Activated CD4-positive, alpha-beta T cell treated with anti-CD3 and anti-CD28 coated beads, Interleukin-2, Interleukin-6, amounts not matched to agents 100 ng/mL and 50 ng/mL, durations not matched to agents 16 hours and 8 hours (primary cell): Measurements from ENCODE around the gene DDX56.
A peak's percentile ranks its signal among the peaks of the same experiment; 100 is the strongest.
"Not testable (repeated sequence)": the region's sequence is repeated elsewhere in the genome, so short reads cannot be mapped to it uniquely, and the experiment has no call there.

ENCODE experiments used
- DNase-seq: peaks from one replicate; pipeline ENCODE4 v3.0.0-alpha.2; 2020

DDX56 gene, protein sequence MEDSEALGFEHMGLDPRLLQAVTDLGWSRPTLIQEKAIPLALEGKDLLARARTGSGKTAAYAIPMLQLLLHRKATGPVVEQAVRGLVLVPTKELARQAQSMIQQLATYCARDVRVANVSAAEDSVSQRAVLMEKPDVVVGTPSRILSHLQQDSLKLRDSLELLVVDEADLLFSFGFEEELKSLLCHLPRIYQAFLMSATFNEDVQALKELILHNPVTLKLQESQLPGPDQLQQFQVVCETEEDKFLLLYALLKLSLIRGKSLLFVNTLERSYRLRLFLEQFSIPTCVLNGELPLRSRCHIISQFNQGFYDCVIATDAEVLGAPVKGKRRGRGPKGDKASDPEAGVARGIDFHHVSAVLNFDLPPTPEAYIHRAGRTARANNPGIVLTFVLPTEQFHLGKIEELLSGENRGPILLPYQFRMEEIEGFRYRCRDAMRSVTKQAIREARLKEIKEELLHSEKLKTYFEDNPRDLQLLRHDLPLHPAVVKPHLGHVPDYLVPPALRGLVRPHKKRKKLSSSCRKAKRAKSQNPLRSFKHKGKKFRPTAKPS

DNA sequence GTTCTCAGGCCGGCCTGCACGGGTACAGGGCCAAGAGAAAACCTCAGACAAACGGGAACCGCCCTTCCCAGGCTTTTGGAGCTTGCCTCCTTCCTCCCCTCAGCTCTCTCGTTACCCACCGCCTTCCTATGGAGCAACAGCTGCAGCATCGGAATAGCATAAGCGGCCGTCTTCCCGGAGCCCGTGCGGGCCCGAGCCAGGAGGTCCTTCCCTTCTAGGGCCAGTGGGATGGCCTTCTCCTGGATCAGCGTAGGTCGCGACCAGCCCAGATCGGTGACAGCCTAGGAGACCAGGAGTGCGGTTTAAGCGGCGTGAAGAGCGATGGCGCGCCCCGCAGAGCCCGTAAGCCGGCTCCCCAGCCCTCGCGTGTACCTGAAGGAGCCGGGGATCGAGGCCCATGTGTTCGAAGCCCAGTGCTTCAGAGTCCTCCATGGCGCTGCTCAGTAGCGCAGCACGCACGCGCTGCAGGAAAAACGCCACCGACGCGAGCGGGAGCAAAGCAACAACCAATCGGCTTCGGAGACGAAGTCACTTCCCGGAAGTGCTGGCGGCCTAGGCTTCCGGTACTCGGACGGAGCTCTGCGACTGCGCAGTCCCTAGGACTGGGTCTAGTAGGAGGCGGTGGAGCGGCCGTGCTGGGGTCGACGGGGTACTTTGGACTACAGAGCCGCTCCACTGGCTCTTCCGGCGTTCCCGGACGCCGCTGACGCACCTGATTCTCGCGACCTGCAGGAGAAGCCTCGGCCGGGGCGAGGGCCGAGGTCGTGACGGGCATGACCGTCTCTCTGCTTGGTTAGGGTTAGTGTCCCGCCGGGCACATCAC, at the start of gene DDX56:
TSS of gene DDX56 (minus strand) at position 445 of the 823 bp plus-strand sequence. CDS start at position 432, 13 bp downstream.
- peak; percentile 97 for DNase-seq

DNA sequence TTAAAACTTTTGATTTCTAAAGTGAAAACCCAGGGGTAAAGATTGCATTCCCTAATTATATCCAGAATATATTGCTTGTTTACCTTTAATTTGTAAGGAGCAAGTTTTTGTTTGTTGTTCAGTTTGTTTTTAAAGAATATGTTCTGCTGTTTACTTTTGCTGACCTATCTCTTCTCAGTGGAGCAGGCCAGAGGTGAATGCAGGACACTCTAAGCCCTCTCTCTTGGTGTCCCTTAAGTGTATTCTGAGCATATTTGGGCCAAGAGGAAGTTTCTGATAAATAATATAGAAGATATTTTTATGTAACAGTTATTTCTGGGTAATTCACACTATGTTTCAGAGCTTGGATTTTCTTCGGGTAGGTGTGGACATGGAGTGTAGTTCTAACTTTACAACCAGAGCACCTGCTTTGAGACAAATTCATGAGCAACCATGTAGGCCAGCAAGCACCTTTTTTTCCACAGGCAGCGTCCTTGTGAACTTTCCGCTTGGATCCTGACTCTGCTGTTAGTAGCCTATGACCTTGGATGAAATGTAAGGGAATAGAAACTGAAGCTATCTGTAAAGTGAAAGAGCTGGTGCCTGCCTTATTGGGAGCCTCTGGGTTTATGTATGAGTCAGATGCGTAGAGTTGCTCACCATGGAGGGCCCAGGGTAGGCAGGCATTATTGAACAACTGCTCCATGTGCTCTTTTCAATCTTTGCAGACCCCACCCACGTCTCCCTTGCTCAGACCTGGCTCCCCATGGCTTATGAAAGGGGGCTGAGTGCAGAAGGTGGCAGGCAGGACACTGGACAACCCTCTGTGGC, 48.8 kb upstream of the DDX56 start:
- DNase-seq, result peak; percentile 82

DNA sequence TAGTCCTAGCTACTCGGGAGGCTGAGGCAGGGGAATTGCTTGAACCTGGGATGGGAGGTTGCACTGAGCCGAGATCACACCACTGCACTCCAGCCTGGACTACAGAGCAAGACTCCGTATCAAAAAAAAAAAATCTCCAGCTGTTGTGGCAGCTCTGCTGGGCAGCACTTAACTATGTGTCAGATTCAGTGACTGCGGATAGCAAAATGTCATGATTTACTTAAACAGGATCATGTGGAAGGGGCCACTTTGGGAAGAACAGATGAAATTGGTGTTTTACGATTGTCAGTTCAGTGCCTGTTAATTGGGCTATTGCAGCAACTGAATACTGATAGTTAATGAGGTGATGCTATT, 48.0 kb upstream of the DDX56 start:
- DNase-seq, result no peak

DNA sequence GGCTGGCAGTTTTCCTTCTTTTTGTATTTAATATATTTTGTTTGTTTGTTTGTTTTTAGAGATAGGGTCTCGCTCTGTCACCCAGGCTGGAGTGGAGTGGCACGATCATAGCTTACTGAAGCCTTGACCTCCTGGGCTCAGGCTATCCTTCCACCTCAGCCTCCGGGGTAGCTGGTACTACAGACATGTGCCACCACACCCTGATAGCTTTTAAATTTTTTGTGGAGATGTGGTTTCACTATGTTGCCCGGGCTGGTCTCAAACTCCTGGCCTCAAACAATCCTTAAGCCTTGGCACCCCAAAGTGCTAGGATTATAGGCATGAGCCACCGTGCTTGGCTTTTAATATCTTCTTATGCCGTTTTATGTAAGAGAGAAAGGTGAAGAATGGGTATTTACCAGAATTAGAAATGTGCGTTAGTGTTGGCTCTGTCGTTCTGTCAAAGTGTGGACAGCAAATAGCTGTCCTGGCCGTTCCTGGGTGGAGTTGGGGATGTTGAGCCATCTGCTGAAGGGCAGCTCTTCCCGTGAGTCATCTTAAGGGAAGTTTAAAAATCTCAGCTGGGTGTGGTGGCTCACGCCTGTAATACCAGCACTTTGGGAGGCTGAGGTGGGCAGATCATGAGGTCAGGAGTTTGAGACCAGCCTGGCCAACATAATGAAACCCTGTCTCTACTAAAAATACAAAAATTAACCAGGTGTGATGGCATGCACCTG, 47.5 kb upstream of the DDX56 start:
- DNase-seq, result no peak

DNA sequence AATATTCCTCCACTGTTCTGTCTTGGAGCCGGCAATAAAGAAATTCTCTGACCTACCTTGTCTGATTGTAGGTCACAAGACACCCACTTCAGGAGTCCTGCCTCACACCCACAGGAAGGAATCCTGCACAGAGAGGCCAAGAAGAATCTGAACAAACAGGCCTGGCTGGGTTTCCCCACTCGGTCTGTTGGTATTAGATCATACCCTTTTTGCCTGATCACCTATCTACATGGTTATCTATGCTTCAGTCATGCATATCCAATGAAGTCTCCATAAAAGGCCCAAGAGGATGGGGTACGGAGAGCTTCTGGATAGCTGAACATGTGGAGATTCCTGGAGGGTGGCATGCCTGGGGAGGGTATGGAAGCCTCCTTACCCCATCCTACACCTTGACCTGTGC, 45.0 kb upstream of the DDX56 start:
- peak; percentile 51 for DNase-seq

DNA sequence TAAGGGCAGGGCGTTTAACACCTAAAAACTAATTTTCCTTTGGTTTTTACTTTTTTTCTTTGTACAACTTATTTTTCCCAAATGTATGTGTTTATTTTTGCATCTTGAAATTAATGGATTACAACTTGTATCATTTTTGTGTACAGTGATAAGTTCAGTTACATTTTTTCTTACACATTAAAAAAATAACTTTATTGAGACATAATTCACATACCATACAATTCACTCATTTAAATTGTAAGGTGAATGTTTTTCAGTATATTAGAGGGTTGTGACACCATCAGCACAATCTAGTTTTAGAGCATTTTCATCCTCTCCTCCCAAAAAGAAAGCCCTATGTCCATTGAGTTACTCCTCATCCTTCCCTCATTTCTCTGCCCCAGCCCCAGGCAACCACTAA, 44.3 kb upstream of the DDX56 start:
- no peak for DNase-seq

DNA sequence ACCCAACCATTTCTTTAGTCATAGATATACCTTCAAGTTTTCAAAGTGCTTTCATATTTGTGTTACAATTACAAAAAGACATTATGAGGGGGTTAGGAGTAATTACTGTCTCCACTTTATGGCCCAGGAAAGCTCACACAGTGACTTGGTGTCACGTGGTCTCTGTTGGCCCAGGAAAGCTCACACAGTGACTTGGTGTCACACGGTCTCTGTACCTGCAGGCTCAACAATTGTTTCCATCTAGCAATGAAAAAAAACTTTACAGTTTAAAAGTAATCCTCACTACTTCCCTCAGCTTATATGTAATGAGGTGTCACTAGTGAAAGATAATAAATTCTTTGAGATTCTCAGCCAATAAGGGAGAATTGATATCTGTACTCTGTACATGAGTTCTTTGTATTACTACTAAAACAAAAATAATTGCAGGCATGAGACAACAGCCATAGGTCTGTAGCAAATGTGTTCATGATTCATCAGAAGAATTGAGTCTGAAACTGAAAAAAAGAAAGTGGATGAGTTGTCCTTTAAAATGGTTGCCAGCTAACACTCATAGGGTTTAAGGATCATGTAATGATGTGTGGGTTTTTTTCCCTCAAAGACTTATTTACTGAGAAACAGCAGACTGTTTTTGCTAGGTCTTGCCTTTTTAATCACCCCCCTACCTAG, 43.6 kb upstream of the DDX56 start:
- DNase-seq, result peak; percentile 76

DNA sequence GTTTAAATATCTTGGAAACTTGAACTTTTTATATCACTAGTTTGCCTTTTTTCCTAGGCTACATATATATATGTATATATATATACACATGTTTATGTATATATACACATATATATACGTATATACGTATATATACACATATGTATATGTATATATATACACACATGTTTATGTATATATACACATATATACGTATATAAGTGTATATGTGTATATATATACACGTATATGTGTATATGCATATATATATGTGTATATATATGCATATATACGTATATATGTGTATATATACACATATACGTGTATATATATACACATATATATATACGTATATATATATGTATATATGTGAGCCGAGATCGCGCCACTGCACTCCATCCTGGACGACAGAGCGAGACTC, 42.8 kb upstream of the DDX56 start:
- no peak for DNase-seq

DNA sequence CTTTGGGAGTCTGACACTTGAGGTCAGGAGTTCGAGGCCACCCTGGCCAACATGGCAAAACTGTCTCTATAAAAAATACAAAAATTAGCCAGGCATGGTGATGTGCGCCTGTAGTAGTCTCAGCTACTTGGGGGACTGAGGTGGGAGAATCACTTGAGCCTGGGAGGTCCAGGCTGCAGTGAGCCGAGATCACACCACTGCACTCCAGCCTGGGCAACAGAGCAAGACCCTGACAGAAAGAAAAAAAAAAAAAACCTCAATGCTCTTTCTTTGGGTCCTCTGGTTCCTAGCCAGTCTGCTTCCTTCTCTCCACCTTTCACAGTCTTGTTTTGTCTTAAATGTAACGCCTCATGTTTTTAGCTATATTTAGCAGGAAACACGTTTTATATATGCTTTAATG, 42.1 kb upstream of the DDX56 start:
- no peak for DNase-seq

DNA sequence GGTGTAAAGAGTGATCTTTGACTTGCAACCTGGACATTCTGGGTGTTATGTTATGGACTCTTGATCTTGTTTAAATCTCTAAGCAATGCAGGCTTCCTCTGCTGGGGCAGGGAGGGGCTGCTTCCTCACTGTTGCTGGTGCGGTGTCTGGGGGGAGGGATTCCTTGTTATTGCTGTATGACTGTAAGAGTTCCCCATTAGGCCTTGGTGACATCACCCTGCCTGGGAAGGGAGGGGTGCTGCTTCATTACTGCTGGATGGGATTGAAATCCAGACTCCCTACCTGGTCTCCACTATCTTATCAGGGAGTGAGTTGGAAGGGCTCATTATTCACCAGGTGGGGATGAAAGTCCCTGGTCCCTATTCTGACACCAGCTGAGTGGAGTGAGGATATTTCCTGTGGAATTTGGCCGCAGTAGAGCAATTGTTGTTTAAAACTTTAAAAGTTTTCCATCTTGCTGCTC, 41.5 kb upstream of the DDX56 start:
- peak; percentile 36 for DNase-seq

DNA sequence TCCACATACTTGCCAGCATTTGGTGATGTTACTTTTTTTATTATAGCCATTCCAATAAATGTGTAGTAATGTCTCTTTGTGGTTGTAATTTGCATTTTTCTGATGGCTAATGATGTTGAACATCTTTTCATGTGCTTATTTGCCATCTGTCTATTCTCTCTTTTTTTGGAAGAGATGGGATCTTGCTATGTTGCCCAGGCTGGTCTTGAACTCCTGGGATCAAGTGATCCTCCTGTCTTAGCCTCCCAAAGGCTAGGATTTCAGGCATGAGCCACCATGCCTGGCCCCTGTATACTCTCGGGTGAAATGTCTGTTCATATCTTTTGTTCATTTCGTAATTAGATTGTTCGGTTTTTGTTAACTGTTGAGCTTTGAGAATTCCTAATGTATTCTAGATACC, 36.1 kb upstream of the DDX56 start:
- no peak for DNase-seq

DNA sequence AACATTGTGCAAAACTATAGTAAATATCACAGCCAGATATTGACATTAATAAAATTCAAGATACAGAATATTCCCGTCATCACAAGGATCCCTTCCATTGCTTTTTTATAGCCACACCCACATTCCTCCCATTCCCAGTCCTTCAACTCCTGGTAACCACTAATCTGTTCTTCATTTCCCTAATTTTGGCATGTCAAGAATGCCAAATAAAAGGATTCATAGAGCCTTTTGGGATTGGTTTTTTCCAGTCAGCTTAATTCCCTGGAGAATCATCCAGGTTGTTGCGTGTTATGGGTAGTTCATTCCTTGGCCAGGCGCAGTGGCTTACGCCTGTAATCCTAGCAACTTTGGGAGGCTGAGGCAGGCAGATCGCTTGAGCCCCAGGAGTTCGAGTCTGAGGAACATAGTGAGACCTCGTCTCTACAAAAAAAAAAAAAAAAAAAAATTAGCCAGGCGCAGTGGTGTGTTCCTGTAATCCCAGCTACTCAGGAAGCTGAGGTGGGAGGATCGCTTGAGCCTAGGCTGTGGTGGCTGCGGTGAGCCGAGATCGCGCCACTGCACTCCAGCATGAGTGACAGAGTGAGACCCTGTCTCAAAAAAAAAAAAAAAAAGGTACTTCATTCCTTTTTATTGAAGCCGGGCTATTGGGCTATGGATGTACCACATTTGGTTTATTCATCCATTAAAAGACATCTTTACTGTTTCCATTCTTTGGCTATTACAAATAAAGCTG, 35.4 kb upstream of the DDX56 start:
- DNase-seq, result peak; percentile 44

DNA sequence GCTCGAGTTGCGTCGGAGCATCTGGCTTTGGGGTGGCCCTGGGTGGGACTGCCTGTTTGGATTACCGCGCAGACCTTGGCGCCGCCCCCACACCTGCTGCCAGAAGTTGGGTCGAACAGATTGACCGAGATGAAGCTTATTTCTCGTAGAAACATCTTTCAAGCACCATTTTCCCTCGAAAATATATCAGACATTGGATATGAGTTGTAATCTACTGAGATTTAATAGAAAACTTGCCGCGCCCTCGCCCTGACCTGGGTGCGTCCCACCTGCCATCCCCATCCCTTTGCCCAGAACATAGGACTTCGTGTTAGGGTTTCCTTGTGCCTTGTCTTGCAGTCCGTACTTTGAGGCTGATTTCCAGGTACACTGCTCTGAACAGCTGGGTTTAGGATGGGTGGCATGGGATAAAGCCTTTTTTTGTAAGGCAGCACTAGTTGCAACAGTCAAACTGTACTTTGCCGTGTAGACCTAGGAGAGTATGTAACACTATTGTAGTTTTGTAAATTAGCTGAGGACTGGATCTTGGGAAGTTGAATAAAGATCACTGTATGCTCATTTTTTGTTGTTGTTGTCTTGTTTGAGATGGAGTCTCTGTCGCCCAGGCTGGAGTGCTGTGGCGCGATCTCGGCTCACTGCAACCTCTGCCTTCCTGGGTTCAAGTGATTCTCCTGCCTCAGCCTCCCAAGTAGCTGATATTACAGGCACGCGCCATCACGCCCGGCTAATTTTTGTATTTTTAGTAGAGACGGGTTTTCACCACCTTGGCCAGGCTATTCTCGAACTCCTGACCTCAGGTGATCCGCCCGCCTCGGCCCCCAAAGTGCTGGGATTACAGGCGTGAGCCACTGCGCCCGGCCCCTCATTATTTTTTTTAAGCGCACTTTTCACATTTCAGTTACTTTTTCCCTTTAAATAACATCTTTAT, 33.7 kb upstream of the DDX56 start:
- no peak for DNase-seq

DNA sequence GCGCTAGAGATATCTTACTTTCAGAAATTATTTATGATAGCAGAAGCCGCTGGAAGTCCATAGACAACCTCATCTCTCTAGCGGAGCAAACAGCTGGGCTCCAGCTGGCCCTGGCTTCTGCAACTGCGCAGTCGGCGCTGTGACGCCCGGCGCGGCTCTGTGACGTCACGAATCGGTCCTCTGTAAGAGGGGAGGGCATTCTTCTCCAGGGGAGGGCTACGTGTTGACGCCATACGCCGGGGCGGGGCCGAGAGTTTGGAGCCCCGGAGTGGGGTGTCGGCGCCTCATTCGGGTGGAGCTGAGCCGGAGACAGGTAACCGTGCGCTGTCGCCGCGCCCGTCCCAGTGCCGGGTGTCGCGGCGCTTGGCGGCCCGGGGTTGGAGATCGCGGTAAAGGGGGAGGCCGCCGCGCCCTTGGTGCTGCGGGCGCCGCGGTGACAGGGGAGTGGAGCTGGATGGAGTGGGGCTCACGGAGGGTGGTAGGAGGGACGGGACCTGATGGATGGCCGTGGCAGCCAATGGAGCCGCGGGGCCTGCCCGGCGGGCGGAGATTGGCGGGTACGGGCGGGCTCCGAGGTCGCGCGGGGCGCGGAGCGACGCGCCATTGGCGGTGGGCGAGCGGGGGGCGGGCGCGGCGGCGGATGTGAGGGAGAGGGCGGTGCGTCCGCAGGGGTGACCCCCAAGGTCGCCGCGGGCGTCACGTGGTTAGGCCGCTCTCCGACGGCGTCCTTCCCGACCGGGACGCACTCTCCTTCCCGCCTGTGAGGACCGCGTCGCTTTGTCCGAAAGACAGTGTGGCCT, 32.8 kb upstream of the DDX56 start, which contains the start of gene OGDH:
TSS of gene OGDH (plus strand) at position 287 of the 800 bp plus-strand sequence. CDS start 17,717 bp downstream, outside the sequence.
- DNase-seq, result peak; percentile 100

DNA sequence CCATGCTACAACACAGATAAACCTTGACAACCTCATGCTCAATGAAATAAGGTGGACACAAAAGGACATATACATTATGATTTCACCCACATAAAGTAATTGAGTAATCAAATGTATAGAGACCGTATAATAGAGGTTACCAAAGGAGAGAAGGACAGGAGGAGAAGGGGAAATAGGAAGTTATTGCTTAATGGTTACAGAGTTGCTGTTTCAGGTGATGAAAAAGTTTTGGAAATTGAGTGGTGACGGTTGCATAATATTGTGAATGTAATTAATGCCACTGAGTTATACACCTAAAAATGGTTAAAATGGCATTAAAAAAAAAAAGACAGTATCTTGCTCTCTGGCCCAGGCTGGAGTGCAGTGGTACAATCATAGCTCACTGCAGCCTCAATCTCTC, 31.2 kb upstream of the DDX56 start:
- no peak for DNase-seq

DNA sequence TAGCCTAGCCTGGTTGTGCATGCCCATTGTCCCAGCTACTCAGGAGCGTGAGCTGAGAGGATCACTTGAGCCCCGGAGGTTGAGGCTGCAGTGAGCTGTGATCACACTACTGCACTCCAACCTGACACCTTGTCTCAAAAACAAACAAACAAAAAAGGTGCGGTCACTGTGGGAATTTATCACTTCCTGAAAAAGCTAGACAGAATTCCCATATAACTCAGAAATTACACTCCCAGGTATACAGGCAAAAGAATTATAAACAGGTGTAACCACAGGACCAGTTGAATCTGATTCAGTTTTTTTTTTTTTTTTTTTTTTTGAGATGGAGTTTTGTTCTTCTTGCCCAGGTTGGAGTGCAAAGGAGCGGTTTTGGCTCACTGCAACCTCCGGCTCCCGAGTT, 29.5 kb upstream of the DDX56 start:
- DNase-seq, result no peak

DNA sequence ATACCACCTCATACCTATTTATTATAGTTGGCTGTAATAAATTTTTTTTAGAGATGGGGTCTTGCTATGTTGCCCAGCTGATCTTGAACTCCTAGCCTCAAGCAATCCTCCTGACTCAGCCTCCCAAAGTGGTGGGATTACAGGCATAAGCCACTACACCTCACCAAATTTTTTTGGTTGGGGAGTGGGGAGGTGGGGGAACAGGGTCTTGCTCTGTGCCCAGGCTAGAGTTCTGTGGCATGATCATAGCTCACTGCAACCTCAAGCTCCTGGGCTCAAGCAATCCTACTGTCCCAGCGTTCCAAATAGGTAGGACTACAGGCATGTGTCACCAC, 28.8 kb upstream of the DDX56 start:
- no peak for DNase-seq

DNA sequence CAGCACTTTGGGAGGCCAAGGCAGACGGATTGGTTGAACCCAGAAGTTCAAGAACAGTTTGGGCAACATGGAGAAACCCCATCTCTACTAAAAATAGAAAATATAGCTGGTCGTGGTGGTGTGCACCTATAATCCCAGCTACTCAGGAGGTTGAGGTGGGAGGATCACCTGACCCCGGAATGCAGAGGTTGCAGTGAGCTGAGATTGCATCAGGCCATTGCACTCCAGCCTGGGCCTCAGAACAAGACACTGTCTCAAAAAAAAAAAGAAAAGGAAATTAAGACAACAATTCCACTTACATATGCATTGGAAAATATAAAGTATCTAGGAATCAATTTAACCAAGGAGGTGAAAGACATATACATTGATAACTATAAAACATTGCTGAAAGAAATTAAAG, 25.5 kb upstream of the DDX56 start:
- DNase-seq, result no peak

DNA sequence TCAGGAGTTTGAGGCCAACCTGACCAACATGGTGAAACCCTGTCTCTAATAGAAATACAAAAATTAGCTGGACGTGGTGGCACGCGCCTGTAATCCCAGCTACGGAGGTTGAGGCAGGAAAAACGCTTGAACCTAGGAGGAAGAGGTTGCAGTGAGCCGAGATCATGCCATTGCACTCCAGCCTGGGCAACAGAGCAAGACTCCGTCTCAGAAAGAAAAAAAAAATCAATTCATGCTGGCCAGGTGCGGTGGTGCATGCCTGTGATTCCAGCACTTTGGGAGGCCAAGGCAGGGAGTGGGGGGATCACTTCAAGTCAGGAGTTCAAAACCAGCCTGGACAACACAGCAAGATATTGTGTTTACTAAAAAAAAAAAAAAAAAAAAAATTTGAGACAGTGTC, 23.5 kb upstream of the DDX56 start:
- not testable (repeated sequence) for DNase-seq
